ENCODE data around the gene PRSS16.
"Not testable (repeated sequence)": the region's sequence is repeated elsewhere in the genome, so short reads cannot be mapped to it uniquely, and the experiment has no call there.

Gene PRSS16, protein sequence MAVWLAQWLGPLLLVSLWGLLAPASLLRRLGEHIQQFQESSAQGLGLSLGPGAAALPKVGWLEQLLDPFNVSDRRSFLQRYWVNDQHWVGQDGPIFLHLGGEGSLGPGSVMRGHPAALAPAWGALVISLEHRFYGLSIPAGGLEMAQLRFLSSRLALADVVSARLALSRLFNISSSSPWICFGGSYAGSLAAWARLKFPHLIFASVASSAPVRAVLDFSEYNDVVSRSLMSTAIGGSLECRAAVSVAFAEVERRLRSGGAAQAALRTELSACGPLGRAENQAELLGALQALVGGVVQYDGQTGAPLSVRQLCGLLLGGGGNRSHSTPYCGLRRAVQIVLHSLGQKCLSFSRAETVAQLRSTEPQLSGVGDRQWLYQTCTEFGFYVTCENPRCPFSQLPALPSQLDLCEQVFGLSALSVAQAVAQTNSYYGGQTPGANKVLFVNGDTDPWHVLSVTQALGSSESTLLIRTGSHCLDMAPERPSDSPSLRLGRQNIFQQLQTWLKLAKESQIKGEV

DNA sequence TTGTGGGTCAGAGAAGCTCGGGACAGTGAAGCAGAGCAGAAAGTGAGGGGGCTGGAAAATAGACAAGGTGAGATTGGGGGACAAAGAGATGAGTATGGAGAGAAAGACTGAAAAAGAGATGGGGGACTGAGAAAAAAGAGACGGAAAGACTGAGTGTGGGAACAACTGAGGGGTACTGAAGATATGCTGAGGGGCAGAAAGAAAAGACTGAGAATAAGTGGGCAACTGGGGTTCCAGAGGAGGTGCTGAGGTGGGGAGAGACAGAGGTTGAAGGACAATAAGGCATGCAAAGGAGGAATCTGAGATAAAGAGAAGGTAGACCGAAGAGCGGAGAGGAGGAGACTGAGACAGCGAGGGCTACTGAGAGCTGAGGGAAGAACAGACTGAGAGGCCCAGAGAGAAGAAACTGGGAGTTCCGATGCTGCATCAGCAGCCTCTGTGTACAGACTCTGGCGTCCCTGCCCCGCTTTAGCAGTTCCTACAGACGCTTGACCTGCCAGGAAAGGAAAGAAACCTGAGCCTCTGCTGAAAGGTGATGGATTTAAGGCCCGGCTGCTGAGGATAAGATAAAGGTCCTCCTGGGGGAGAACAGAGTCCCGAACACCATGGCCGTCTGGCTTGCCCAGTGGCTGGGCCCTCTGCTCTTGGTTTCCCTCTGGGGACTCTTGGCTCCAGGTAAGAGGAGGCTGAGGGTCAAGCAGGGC lies at the start of gene PRSS16:
TSS of gene PRSS16 (plus strand) at position 569 of the 704 bp plus-strand sequence. CDS start at position 606, 37 bp downstream.
- DNase-seq, result no peak

DNA sequence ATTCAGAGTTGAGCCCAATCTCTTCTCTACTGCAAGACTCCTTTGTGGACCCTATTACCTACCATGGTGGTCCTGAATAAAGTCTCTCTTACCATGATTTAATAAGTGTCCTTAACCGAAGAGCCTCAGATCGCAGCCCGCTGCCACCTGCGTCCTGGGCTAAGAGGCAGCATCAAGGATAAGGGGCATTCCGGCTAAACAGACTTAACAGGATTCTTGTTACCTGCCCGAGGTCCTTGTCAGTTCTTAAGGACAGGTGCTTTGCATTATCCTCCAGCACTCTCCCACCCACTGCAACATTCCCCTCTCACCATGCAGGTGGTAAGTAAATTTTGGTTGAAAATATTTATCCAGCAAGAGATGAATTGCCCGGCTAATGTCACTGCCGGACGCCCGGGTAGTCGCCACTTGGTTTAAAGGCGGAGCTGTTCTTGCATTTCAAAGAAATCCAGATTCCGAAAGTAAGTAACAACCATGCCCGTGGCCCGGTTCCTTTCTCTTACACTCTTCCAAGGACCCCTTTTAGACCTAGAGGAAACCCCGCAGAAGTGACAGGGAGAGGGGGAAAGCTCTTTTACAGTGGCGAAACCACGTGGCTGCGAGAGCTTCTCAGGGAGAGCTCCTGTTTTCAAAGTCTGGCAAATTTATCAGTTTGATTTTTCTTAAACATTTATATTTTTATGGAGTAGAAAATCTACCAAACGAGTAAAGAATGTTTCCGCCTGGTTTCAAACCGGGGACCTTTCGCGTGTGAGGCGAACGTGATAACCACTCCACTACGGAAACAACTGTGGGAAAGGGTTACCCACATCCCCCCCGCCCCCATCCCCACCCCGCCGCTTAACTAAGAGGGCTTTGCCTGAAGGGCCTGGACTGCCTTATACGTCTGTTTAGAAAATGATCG lies 41.9 kb upstream of the PRSS16 start:
- DNase-seq, result peak; percentile 28

DNA sequence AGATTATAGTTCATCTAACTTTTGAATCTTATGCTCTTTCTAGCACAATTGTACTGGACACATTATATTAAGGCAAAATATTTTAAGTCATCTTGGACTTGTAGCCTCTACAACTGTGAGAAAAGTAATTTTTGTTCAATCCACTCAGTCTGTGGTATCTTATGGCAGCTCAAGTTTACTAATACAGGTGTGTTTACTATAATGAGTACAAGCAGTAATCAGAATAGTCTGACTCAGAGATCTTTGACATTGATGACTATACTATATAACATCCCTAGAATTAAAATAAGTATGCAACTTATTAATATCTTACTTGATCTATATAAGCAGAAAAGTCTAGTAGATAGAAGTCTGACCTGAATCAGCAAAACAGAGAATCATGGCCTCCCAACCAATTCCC lies 40.7 kb upstream of the PRSS16 start:
- no peak for DNase-seq

DNA sequence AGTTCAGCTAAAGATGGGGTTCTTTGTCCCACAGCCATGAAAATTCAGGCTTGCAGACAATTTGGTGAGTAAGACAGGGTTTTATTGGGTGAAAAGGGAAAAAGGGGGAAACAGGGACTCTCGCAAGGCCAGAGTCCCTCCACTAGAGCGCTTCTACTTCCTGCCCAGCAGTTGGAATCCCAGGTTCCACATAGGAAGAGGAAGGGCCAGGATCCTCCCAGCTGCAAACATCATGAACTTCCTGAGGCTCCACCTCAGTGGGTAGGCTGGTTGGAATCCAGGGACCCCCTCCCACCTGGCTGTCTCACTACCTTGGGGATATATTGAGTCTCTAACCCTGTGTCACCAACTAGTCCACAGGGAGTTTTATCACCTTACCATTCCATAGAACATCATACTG lies 39.5 kb upstream of the PRSS16 start:
- DNase-seq, result no peak

DNA sequence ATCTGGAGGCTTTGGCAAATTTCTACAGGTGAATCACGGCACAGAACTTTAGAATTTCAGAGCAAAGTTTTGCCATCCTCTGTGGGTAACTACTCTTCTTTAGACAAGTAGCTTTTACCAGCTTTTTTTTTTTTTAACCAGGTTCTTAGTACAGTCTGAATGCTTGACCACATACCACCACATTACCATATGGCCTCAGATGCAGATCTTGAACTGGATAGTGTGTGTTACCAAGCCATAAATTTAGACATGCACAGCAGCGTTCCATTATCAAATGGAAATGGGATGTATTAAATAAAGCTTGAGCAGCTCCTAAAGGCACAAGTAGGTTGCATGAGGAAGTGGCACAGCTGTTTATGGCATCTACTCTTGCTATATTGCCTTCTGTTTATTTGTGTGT lies 38.3 kb upstream of the PRSS16 start:
- DNase-seq, result no peak

DNA sequence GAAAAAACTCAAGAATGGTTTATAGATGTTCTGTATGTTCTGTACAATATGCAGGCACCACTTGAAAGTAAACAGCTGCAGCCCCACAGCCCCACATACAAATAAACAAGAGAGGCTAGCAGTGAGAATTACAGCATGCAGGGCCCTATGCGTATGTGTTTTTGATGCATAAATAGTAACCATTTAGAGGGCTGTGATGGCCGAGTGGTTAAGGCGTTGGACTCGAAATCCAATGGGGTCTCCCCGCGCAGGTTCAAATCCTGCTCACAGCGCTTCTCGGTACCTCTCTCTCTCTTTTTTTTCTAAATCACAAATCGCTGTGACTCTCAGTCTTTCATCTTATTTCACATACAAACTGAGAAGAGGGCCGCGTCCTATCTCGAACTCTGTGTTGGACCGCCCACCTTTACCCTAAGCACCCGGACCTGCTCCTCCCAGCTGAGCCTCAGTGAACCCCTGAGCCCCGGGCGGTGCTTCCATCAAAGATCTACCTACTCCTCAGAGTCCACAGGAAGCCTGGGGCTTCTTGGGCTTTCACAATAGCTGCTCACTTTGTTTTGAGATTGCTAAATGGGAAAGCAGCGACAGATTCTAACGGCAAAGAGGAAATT lies 37.7 kb upstream of the PRSS16 start:
- DNase-seq, result no peak

GRCh38 chr6:27213091-27213517 lies 34.4 kb upstream of the PRSS16 start:
- not testable (repeated sequence) for DNase-seq

DNA sequence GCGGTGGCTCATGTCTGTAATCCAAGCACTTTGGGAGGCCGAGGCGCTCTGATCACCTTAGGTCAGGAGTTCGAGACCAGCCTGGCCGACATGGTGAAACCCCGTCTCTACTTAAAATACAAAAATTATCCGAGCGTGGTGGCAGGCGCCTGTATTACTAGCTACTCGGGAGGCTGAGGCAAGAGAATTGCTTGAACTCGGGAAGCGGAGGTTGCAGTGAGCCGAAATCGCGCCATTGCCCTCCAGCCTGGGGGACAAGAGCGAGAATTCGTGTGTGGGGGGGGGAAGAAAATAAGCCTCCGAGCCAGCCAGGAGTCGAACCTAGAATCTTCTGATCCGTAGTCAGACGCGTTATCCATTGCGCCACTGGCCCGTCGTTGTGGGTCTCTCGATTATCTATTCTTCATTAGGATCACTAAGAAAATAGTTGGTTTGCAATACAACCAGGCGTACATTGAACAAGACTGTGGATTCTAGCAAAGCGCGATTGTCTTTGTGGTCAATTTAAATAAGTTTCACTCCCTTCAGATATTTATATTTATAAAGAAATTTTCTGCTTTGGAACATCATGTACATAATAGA lies 33.9 kb upstream of the PRSS16 start:
- DNase-seq, result no peak

DNA sequence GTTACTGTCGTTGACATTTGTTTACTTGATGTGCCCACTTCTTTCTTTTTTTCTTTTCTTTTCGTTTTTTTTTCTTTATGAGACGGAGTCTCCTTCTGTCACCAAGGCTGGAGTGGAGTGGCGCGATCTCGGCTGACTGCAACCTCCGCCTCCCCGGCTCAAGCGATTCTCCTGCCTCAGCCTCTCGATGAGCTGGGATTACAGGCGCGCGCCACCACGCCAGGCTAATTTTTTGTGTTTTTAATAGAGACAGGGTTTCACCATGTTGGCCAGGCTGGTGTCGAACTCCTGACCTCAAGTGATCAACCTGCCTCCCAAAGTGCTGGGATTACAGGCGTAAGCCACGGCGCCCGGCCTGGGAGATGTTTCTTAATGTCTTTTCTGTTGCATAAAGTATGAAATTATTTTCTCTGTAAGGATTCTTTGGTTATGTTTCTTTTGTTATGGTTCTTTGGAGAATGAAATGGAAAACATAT lies 33.3 kb upstream of the PRSS16 start:
- DNase-seq, result no peak

- DNase-seq, result no peak
Observed at GRCh38 chr6:27216874-27217273, 30.6 kb upstream of the PRSS16 start.

- DNase-seq, result not testable (repeated sequence)
Observed at GRCh38 chr6:27222971-27223370, 24.5 kb upstream of the PRSS16 start.

DNA sequence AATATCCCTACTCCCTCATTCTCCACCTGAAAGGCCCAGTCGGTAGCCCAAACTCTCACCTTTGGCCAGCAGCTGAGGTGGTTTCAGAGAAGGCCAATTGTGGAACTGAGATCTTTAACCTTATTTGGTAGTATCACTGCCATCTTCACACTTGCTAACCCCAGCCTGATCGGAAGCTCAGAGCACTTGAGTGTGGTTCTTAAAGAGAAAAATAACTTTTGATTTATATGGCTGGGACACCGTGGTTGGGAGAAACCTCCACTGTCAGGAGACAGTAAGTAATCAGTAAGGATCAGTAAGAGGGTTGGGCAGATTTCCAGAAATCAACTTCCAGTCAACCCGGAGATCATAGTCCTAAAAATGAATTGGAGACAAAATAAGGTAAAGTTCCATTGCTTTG lies 22.8 kb upstream of the PRSS16 start:
- no peak for DNase-seq

GRCh38 chr6:27228963-27229477 lies 18.5 kb upstream of the PRSS16 start:
- DNase-seq, result no peak

- DNase-seq, result no peak
Observed at GRCh38 chr6:27230758-27231111, 16.8 kb upstream of the PRSS16 start.

DNA sequence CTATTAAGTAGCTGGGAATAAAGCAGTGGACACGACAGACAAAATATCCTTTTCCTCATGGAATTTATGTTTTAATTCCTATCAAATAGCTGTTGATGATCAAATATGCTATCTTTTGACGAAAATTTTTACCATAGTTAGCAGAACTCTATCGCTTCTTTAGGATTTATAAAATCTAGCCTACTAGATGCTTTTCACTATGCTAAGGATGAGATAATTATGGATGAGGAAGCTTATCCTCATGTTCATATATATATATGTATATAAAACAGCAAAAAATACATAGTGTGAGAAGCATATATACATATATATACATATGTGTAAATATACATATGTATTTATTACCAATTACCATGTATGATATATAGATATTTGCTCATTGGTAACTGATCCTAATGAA lies 12.9 kb upstream of the PRSS16 start:
- DNase-seq, result no peak

DNA sequence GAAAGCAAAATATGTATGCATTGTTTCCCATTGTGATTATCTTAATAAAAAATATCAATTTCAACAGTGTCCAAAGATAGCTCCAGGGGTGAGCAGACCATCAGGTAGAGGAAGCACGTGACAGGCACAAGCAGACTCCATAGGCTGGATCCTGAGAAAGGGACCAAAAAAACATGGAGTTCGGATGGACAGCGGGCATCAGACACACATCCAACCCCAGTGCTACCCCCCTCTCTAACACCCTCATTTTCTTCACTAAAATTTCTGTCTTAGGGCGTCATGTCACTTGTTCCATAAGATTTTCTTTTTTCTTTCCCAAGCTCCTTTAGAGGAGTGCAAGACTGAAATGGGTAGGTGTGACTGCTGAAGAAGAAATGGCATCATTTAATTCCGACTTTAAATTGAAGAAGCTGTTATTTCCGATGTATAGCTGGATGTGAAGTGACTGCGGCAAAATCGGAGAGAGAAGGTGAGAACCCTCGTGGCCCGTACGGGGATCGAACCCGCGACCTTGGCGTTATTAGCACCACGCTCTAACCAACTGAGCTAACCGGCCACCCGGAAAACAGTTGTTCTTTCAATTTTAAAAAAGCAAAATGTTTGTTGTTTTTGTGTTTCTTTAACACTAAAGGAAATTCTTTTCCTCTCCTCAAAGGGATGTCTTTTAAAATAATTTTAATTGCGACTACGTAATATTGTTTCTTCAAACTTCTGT lies 10.3 kb upstream of the PRSS16 start:
- peak; percentile 57 for DNase-seq

DNA sequence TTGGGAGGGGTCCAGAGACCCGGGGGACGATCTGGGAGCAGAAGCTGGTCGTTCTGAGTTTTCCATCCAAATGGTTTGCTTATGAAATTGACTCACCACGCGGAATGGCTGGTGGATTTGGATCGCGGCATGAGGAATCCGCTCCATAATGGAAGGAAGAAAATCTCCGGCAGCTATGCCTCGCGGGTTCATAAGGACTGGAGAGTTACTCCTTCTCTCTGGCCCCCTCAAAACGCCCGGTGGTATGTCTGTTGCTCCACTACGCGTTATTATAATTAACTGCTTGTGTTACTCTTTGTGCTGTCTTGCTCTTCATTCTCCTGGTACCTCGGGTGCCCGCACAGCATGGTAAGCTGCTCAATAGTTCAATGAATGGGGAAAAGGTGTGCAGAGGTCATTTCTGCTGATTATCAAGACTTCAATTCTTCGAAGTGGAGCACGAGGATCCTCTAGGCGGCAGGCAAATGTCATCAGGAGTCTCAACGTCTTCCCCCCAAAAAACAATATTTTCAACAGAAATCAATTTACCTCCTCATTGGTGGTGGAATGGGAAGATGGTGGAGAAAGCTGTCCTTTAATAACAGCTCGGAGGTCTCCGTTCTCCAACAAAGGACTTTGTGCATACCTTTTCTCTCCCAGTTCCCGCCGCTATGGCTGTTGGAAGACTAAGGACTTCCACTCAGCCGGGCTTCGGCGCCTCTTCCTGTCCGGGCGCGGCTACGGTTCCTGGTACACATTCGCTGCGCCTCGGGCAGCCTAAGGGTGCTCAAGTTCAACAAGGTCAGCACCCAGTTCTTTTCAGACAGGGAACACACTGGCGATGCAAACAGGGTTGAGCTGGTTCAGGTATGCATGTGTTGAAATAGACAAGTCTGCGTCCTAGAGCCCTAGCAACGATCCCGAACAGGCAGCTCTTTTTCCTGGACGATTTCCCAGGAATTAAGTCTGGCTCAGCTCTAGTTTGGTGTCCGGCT lies 9.2 kb upstream of the PRSS16 start:
- DNase-seq, result no peak

- no peak for DNase-seq
Observed at GRCh38 chr6:27239258-27239657, 8.2 kb upstream of the PRSS16 start.

DNA sequence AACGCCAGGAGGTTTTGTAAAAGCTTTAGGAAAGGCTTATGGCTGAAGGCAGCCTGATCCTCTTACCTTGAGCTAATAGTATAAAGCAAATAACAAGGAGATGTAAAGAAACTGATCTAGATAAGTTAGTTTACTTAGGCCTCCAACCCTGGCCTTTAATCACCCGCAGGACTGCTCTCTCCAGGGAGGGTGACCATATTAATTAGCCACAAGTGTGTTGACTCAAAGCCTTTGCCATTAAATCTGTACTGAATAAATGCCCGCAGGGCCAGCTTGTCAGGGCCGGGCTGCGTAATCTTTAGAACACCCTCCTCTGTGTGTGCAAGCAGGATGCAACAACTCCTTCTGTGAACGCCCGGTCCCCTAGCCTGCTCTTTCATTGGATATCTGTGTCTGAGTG lies 6.1 kb upstream of the PRSS16 start:
- DNase-seq, result no peak

Measured in stimulated activated CD4-positive, alpha-beta T cell treated with anti-CD3 and anti-CD28 coated beads, Interleukin-12 subunit alpha, Interleukin-12 subunit beta, amount 100 ng/mL, for 4 hours (primary cell).